Motor neuron (in vitro differentiated cells): ENCODE results near the gene CNTN5. TPM values are rescaled to one million over a fixed set of nuclear protein-coding genes. Genes with fewer than 3 reads are reported as not detected.

Experiments used
- ATAC-seq, 8 experiments: fragments of 200-7000 bp; cut with Tn5 transposase; replicated peaks in 6 of 8; 2 replicates each; pipeline ENCODE4 v1.8.0; 2021; ENCODE audit warnings: mild to moderate bottlenecking in 8 of 8, moderate library complexity in 8 of 8
- H3K27ac ChIP-seq, 2 donors: fragments of 250-450 bp; sonication (Bioruptor Pico); 2 replicates each; pipeline ENCODE4 v1.9.0; 2021; ENCODE audit warnings: antibody characterized with exemption in 2 of 2, mild to moderate bottlenecking in 2 of 2, moderate library complexity in 1 of 2
- H3K4me1 ChIP-seq, 2 donors: fragments of 250-450 bp; sonication (Bioruptor Pico); replicated peaks in 1 of 2; 2 replicates each; pipeline ENCODE4 v1.6.1; 2021; ENCODE audit warnings: antibody characterized with exemption in 2 of 2, mild to moderate bottlenecking in 2 of 2, moderate library complexity in 1 of 2
- H3K4me3 ChIP-seq, 5 donors: fragments of 250-450 bp; sonication (Bioruptor Pico); 2 replicates each; pipeline ENCODE4 v1.9.0; 2021; ENCODE audit warnings: antibody characterized with exemption in 5 of 5, mild to moderate bottlenecking in 5 of 5, moderate library complexity in 4 of 5
- WGBS, 10 experiments: fragments of 450-650 bp; shearing (Covaris generic); methylation state at CpG; one replicate each; pipeline ENCODE4 v1.0.0; 2022; 5-methylcytosine and 5-hydroxymethylcytosine counted together
- in situ Hi-C, 9 experiments: fragments of 400-800 bp; cut with MboI; loops; one replicate each; pipeline ENCODE4 v1.15.0; 2021; ENCODE audit warnings: low sequenced_read_pairs in 9 of 9, low pct_unique_long_range_greater_than_20kb in 2 of 9; ENCODE audit not compliant: unreplicated experiment in 9 of 9
- total RNA-seq, 8 experiments: library from RNA; unstranded; fragments of 300-600 nt; gene quantifications; 2 replicates each; pipeline versions ENCODE4 v1.2.3 to v1.2.4, GENCODE V29; 2022

CNTN5 gene
- total RNA-seq, 8 experiments from 2014 or later = 3.1 to 22.7 (median 14.1) TPM; not detected in 2

- Histone ChIP-seq H3K4me1 (no peaks in the 10 kb centered on the region), H3K27ac (no peak overlapping the region), H3K4me3 (no peak overlapping the region)
- in situ Hi-C loops = no loop called here
- 0 to 100% (median 90%) methylated on average over 1 to 2 of the region's 2 CpGs; no CpG with 5 or more reads in 6 of the 10 experiments for WGBS, 10 experiments
- ATAC-seq = peak in 1 of 8 experiments; percentile 73
Observed at GRCh38 chr11:100093698-100094097, 1072.9 kb downstream of the CNTN5 start.

GRCh38 chr11:100094121-100094865 is 1073.5 kb downstream of the CNTN5 start:
- H3K4me3 ChIP-seq = no peak overlapping the region
- WGBS, 10 experiments = 0 to 95% (median 71%) methylated on average over 1 to 4 of the region's 4 CpGs; no CpG with 5 or more reads in 1 of the 10 experiments
- no peaks in the 10 kb centered on the region for H3K4me1 ChIP-seq
- ATAC-seq = peak in 1 of 8 experiments; percentile 38
- in situ Hi-C loops = no loop called here
- H3K27ac ChIP-seq = no peak overlapping the region

- no peak for ATAC-seq
- Histone ChIP-seq H3K4me3 (no peak overlapping the region), H3K27ac (no peak overlapping the region), H3K4me1 (no peaks in the 10 kb centered on the region)
- in situ Hi-C loops = no loop called here
- 12 to 100% (median 89%) methylated on average over 1 to 3 of the region's 3 CpGs for WGBS, 10 experiments
Observed at GRCh38 chr11:100095809-100096208, 1075.1 kb downstream of the CNTN5 start.

- H3K27ac ChIP-seq = no peak overlapping the region
- in situ Hi-C loops = no loop called here
- no peaks in the 10 kb centered on the region for H3K4me1 ChIP-seq
- 0 to 100% (median 40%) methylated on average over 2 to 3 of the region's 3 CpGs; no CpG with 5 or more reads in 3 of the 10 experiments for WGBS, 10 experiments
- no peak overlapping the region for H3K4me3 ChIP-seq
- ATAC-seq = no peak
Observed at GRCh38 chr11:100098560-100098959, 1077.8 kb downstream of the CNTN5 start.

- H3K4me1 ChIP-seq = no peaks in the 10 kb centered on the region
- H3K4me3 ChIP-seq = no peak overlapping the region
- peak in 1 of 8 experiments; percentile 22 for ATAC-seq
- no peak overlapping the region for H3K27ac ChIP-seq
- in situ Hi-C loops = no loop called here
- 0 to 80% (median 58%) methylated on average over 1 to 4 of the region's 4 CpGs for WGBS, 10 experiments
Observed at GRCh38 chr11:100105255-100105981, 1084.7 kb downstream of the CNTN5 start.

- in situ Hi-C loops = no loop called here
- WGBS, 10 experiments = 0 to 83% (median 17%) methylated on average over 1 to 3 of the region's 3 CpGs; no CpG with 5 or more reads in 1 of the 10 experiments
- ATAC-seq = no peak
- Histone ChIP-seq H3K4me3 (no peak overlapping the region), H3K4me1 (no peaks in the 10 kb centered on the region), H3K27ac (no peak overlapping the region)
Observed at GRCh38 chr11:100105982-100106358, 1085.2 kb downstream of the CNTN5 start.

- Histone ChIP-seq H3K4me1 (peaks cover 0 to 5% of the 10 kb centered on the region in 2 donors), H3K4me3 (no peak overlapping the region), H3K27ac (no peak overlapping the region)
- in situ Hi-C loops = no loop called here
- ATAC-seq = peak in 1 of 8 experiments; percentile 52
- 0 to 57% (median 17%) methylated on average over 1 of the region's 1 CpG; no CpG with 5 or more reads in 4 of the 10 experiments for WGBS, 10 experiments
Observed at GRCh38 chr11:100119176-100119575, 1098.4 kb downstream of the CNTN5 start.

- H3K4me3 ChIP-seq = no peak overlapping the region
- peaks cover 0 to 12% of the 10 kb centered on the region in 2 donors for H3K4me1 ChIP-seq
- WGBS, 10 experiments = 24 to 100% (median 94%) methylated on average over 2 of the region's 2 CpGs; no CpG with 5 or more reads in 3 of the 10 experiments
- in situ Hi-C loops = no loop called here
- no peak overlapping the region for H3K27ac ChIP-seq
- ATAC-seq = no peak
Observed at GRCh38 chr11:100133114-100133513, 1112.4 kb downstream of the CNTN5 start.

- Histone ChIP-seq H3K4me1 (no peaks in the 10 kb centered on the region), H3K27ac (no peak overlapping the region), H3K4me3 (no peak overlapping the region)
- ATAC-seq = no peak
- WGBS, 10 experiments = 0 to 69% (median 42%) methylated on average over 1 to 3 of the region's 3 CpGs; no CpG with 5 or more reads in 2 of the 10 experiments
- in situ Hi-C loops = no loop called here
Observed at GRCh38 chr11:100141201-100141600, 1120.5 kb downstream of the CNTN5 start.

- in situ Hi-C loops = no loop called here
- ATAC-seq = no peak
- H3K4me3 ChIP-seq = no peak overlapping the region
- 0 to 100% (median 33%) methylated on average over 1 to 5 of the region's 6 CpGs; no CpG with 5 or more reads in 1 of the 10 experiments for WGBS, 10 experiments
- H3K4me1 ChIP-seq = no peaks in the 10 kb centered on the region
- no peak overlapping the region for H3K27ac ChIP-seq
Observed at GRCh38 chr11:100151944-100152343, 1131.2 kb downstream of the CNTN5 start.

- H3K4me1 ChIP-seq = no peaks in the 10 kb centered on the region
- H3K4me3 ChIP-seq = no peak overlapping the region
- H3K27ac ChIP-seq = no peak overlapping the region
- ATAC-seq = no peak
- in situ Hi-C loops = no loop called here
Observed at GRCh38 chr11:100152766-100153165, 1132.0 kb downstream of the CNTN5 start.

- in situ Hi-C loops = no loop called here
- no peak overlapping the region for H3K4me3 ChIP-seq
- H3K4me1 ChIP-seq = no peaks in the 10 kb centered on the region
- H3K27ac ChIP-seq = no peak overlapping the region
- no peak for ATAC-seq
Observed at GRCh38 chr11:100163471-100163870, 1142.7 kb downstream of the CNTN5 start.

- ATAC-seq = no peak
- in situ Hi-C loops = no loop called here
- H3K4me1 ChIP-seq = no peaks in the 10 kb centered on the region
- no peak overlapping the region for H3K4me3 ChIP-seq
- H3K27ac ChIP-seq = no peak overlapping the region
- 0 to 98% (median 37%) methylated on average over 1 to 3 of the region's 3 CpGs; no CpG with 5 or more reads in 2 of the 10 experiments for WGBS, 10 experiments
Observed at GRCh38 chr11:100174881-100175280, 1154.1 kb downstream of the CNTN5 start.
